ENCODE results near the gene CFI. TPM values are rescaled to one million over a fixed set of nuclear protein-coding genes. Genes with fewer than 3 reads are reported as not detected.

The CFI gene
- total and polyA plus RNA-seq, 12 donors = 5.9 to 219 (median 77.1) TPM

GRCh38 chr4:109826719-109827118, 24.9 kb upstream of the CFI start:
- H3K4me1 ChIP-seq (replicated peaks in 1 of 2) = no peaks in the 10 kb centered on the region
- no peaks in the 10 kb centered on the region for H3K9me3 ChIP-seq (replicated peaks in 1 of 3)
- no peak for DNase-seq
- no peak overlapping the region for H3K4me3 ChIP-seq
- no peak overlapping the region for H3K27ac ChIP-seq
- intact Hi-C loops (cut with DNase I) = loop anchor here in 1 of 2 donors (5.0 kb wide), 1 partner anchor 404 kb away; no protein-coding TSS in a partner anchor
- peaks cover 0 to 31% of the 10 kb centered on the region in 2 donors for H3K36me3 ChIP-seq (replicated peaks in 1 of 2)
- TF ChIP-seq POLR2A (IDR thresholded peaks at IDR 0.05) (no peak), CTCF (IDR thresholded peaks at IDR 0.05) (peak; percentile 27 to 66 (median 54))
- H3K27me3 ChIP-seq = no peaks in the 10 kb centered on the region

- TF ChIP-seq CTCF (IDR thresholded peaks at IDR 0.05) = no peak
- no peak for TF ChIP-seq POLR2A (IDR thresholded peaks at IDR 0.05)
- Histone ChIP-seq H3K4me3 (no peak overlapping the region), H3K27me3 (no peaks in the 10 kb centered on the region), H3K4me1 (replicated peaks in 1 of 2) (peaks cover 8 to 19% of the 10 kb centered on the region in 2 donors), H3K9me3 (replicated peaks in 1 of 3) (no peaks in the 10 kb centered on the region), H3K27ac (no peak overlapping the region), H3K36me3 (replicated peaks in 1 of 2) (peaks cover 0 to 57% of the 10 kb centered on the region in 2 donors)
- intact Hi-C loops (cut with DNase I) = no loop called here
- WGBS, 4 donors = 67 to 81% (median 76%) methylated on average over 2 of the region's 2 CpGs
- DNase-seq = no peak
Measured at GRCh38 chr4:109821185-109821584, 19.4 kb upstream of the CFI start.

- H3K9me3 ChIP-seq (replicated peaks in 1 of 3) = no peaks in the 10 kb centered on the region
- 82 to 87% (median 82%) methylated on average over 2 of the region's 2 CpGs for WGBS, 4 donors
- H3K27ac ChIP-seq = no peak overlapping the region
- H3K4me1 ChIP-seq (replicated peaks in 1 of 2) = peaks cover 10 to 20% of the 10 kb centered on the region in 2 donors
- H3K36me3 ChIP-seq (replicated peaks in 1 of 2) = peaks cover 0 to 57% of the 10 kb centered on the region in 2 donors
- intact Hi-C loops (cut with DNase I) = no loop called here
- TF ChIP-seq POLR2A (IDR thresholded peaks at IDR 0.05) = no peak
- no peak for TF ChIP-seq CTCF (IDR thresholded peaks at IDR 0.05)
- no peaks in the 10 kb centered on the region for H3K27me3 ChIP-seq
- no peak for DNase-seq
- H3K4me3 ChIP-seq = no peak overlapping the region
Measured at GRCh38 chr4:109820563-109820962, 18.8 kb upstream of the CFI start.

- no peak for DNase-seq
- Histone ChIP-seq H3K27ac (no peak overlapping the region), H3K4me3 (no peak overlapping the region), H3K27me3 (no peaks in the 10 kb centered on the region), H3K36me3 (replicated peaks in 1 of 2) (peaks cover 0 to 37% of the 10 kb centered on the region in 2 donors), H3K4me1 (replicated peaks in 1 of 2) (peaks cover 10 to 20% of the 10 kb centered on the region in 2 donors), H3K9me3 (replicated peaks in 1 of 3) (no peaks in the 10 kb centered on the region)
- intact Hi-C loops (cut with DNase I) = loop anchor here in 1 of 2 donors (5.0 kb wide), 1 partner anchor 116 kb away; the partner anchor contains the start of gene CASP6
- no peak for TF ChIP-seq POLR2A (IDR thresholded peaks at IDR 0.05)
- TF ChIP-seq CTCF (IDR thresholded peaks at IDR 0.05) = no peak
- WGBS, 4 donors = 94 to 97% (median 96%) methylated on average over 4 of the region's 4 CpGs
Measured at GRCh38 chr4:109818268-109818667, 16.5 kb upstream of the CFI start.
